SIG-M5 treated with dmso at 0.1 percent for 504 hours (cell line): Measurements from ENCODE around the gene ZDHHC13.

Source experiments
- DNase-seq: peaks from one replicate; lab custom pipeline; 2025; ENCODE audit not compliant: unreplicated experiment; lab: John Stamatoyannopoulos, UW

Gene ZDHHC13

DNA sequence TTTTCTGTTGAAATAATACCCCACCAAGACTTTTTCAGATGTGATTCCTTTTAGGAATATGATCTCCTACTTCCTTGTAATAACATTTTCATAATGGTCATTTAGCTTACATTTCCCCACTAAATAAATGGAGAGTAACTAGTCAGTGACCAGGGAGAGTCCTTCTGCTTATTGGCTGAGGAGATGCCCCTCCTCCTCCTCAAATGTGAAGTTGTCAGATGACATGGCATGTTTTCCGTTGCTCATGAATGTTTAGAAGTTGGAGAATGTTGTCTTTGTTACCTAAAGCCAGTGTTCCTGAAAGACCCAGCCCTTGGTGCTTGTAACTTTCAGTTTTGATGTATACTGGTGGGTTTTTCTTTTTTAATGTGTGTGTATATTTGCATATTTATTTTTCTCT is 46.6 kb downstream of the ZDHHC13 start:
- DNase-seq: no peak

- DNase-seq: no peak
Observed at GRCh38 chr11:19164230-19164855, 47.4 kb downstream of the ZDHHC13 start.

- DNase-seq: no peak
Observed at GRCh38 chr11:19164881-19165280, 47.9 kb downstream of the ZDHHC13 start.

DNA sequence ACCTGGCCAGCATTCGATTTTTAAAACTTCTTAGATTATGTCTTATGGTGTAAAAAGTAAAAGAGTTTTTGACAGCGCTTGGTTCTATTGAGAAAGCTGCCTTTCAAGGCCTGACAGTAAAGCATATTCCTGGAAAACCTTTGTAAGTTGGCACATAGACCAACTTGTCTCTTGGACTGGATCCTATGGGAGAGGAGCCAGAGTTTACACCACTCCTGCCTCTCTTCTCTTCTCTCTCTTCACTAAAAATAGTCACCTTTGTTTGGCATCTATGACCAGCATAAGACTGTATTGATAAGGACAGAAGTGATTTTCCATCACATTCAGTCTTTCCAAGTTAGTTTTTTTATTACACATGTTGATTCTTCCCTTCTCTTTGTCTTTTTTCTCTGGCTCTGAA is 51.1 kb downstream of the ZDHHC13 start:
- DNase-seq: no peak

GRCh38 chr11:19173004-19173689 is 56.2 kb downstream of the ZDHHC13 start:
- no peak for DNase-seq

GRCh38 chr11:19173964-19174638 is 57.1 kb downstream of the ZDHHC13 start:
- no peak for DNase-seq

DNA sequence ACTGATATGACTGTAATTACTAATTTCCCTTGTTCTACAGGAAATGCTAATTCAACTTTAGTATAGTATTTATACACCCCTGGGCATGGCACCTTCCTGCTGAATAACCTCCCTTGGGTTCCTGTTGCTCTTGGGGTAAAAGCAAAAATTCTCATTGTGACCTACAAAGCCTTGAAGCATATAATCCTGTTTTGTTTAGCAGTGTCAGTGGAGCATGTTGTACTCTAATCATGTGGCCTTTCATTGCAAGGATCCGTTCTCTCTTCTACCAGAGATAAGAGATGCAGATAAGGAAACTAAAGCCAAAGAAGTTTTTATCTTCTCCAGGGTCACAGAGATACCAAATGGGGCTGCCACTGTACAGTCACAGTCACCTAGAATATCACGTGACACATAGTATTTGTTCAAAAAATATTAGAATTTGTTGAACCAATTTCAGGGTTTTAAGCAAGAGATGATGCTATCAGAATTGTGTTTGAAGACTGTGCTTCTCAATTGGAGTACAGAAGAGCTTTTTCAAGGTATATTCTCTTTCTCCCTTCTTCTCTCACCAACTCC is 59.7 kb downstream of the ZDHHC13 start:
- no peak for DNase-seq

GRCh38 chr11:19181531-19182261 is 64.7 kb downstream of the ZDHHC13 start:
- DNase-seq: no peak

GRCh38 chr11:19183646-19184045 is 66.7 kb downstream of the ZDHHC13 start:
- no peak for DNase-seq

- DNase-seq: no peak
Observed at GRCh38 chr11:19185036-19185435, 68.1 kb downstream of the ZDHHC13 start.

DNA sequence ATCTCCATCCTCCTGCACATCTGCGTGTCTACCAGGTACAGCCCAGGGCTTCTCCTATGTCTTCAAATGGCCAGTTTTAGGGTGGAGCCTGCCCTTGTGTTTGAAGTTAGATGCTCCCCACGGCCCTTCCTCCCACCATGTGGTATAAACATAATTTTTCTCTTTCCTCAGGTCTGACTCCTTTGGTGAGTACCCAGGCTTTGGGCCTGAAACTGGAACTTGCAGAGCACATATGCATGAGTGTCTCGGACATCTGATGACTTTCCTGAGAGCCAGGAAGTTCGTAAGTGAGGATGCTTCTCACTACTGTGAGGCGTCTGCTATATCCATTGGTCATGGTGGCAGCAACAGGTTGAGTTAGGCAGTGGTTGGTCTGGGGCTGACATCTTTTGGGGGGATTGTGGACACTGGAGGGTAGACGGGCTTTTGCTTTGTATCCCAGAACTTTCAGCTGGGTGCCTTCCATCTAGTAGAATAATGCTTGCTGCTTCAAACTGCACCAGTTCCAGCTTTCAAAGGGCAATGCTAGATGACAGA is 68.6 kb downstream of the ZDHHC13 start:
- DNase-seq: no peak

DNA sequence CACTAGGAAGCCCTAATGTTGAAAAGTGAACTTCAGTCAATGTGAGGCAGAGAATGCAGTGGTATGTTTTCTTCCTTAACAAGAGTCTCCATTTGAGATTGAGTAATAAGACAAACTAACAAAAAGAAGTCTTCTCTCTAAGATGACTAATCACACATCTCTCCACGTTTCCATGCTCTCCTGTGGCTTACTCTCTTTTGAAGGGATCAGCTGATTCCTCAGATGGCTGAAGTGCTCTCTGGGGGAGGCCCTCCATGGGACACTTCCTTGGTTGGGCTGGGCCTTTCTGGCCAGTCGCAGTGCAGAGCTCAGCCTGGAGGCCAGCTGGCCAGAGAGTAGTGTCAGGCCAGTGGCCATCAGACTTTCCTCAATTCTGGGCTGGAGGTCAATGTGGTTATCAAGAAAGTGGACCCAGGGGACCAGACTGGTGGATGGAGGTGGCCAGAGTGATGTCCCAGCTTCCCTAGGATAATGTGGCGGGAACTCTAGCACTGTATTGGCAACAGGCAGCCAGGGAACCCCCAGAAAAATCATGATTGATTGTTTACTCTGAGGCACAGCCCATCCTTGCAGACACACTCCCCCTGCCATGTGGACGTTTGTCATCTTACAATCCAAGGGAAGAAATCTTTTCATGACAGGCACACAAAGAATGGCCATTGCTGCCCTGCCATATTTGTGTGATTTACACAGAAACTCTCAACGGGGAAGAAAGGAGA is 70.3 kb downstream of the ZDHHC13 start:
- DNase-seq: no peak

- no peak for DNase-seq
Observed at GRCh38 chr11:19187833-19188258, 70.9 kb downstream of the ZDHHC13 start.

DNA sequence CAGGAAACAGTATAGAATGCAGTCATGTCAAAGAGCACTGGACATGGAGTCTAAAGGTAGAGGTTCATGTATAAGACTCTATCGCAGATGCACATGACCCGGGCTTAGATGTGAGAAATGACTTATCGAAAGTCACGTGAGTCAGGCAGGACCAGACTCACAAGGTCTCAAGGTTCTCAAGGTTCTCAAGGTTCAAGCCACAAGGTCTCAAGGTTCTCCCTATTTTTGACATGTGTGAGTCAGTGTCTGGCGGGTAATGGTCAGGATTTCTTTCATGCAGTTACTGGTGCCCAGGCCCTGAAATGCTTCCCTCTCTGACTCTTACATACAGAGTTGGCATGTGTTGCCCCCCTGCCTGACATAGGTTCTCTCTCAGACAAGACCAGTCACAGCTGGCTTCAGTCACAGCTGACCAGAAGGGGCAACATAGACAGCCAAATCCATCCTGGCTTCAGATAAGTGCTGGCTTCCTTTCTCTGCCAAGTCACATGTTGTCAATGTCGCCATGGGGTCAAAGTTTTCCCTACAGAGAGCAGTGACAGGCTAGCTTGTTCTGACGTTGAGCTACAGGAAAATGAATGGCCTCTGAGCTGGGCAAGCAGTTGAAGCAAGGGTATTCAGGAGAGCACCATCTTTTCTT is 74.7 kb downstream of the ZDHHC13 start:
- no peak for DNase-seq

DNA sequence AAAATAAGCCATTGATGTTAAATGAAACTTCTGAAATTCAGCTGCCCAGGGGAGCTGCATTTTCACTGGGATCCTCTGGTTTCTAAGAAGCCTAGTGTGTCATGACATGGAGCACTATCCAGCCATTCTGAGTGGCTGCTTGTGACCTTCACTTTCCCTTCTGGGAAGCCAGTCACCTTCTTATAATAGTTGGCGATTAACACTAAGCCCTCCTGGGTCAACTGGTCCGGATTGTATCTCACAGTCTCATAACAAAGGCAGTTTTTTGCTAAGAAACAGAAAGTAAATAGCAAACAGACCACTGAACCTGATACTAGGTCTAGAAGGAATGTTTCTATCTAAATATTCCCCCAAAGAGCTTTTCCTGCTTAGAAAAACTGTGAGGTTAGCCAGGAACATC is 76.9 kb downstream of the ZDHHC13 start:
- DNase-seq: no peak

GRCh38 chr11:19194620-19195308 is 77.8 kb downstream of the ZDHHC13 start:
- DNase-seq: no peak

DNA sequence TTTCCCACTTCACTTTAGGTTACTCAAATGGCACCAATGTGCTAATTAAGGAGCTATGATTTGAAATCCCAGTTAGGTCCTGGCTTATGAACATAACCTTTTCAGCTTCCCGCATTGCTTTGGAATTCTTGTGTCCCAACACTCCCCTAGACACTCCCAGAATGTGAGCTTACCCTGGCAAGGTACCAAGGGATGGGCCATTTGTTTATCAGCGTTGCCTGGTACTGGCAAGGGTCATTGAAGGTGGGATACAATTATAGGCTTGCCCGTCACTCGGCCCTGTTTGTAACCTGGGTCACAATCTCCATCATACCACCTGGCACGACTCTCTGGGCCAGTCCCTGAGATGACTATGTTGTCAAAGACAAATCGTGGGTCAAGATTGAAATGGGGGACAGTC is 79.5 kb downstream of the ZDHHC13 start:
- no peak for DNase-seq

DNA sequence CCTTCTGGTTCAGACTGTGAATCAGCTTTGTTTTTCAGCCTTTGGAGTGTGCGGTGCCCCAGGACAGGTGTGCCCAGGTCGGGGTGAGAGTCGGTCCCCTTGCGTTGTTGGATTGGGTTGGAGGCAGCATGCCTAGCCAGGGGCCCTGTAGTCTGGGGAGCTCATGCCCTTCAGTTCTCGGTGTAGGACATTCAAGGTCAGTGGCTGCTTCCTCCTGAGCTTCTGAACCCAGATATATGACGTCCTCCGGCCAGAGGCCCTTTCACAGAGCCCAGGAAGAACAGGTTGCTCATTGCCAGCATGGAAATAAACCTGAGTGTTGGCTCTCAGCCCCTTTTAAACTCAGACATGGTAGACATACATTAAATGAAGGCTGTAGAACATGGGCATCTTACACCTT is 82.1 kb downstream of the ZDHHC13 start:
- no peak for DNase-seq

- no peak for DNase-seq
Observed at GRCh38 chr11:19199771-19200170, 82.8 kb downstream of the ZDHHC13 start.
